Left ventricle myocardium inferior (tissue), 1 donor: ENCODE measurements around the gene MTO1. TPM values are rescaled to one million over a fixed set of nuclear protein-coding genes. Genes with fewer than 3 reads are reported as not detected.

Experiments used
- DNase-seq: peaks from one replicate; pipeline ENCODE4 v3.0.0-alpha.2; 2020
- H3K27ac ChIP-seq: fragments of 200-600 bp; replicated peaks from 2 replicates; pipeline ENCODE4 v1.8.0; 2021
- H3K27me3 ChIP-seq: fragments of 200-600 bp; 2 replicates; pipeline ENCODE4 v1.8.0; 2021; ENCODE audit warnings: low read depth
- H3K36me3 ChIP-seq: fragments of 200-600 bp; 2 replicates; pipeline ENCODE4 v1.8.0; 2021
- H3K4me1 ChIP-seq: fragments of 200-600 bp; 2 replicates; pipeline ENCODE4 v1.8.0; 2021
- H3K4me3 ChIP-seq: fragments of 200-600 bp; 2 replicates; pipeline ENCODE4 v1.8.0; 2021; ENCODE audit warnings: mild to moderate bottlenecking, moderate library complexity
- H3K9me3 ChIP-seq: fragments of 200-600 bp; replicated peaks from 2 replicates; pipeline ENCODE4 v1.8.0; 2021
- intact Hi-C: fragments of 100-400 bp; cut with micrococcal nuclease; formaldehyde crosslinking; loops from one replicate; pipeline ENCODE4 v1.11.0; 2022
- total RNA-seq: library from RNA; stranded (reverse); fragmentation: NEBNext Ultra II Directional; extraction: Animal tissue kit (Norgen Biotek cat#: 25700); gene quantifications from one replicate; pipeline ENCODE4 v1.2.1, GENCODE V29; 2021
- TF ChIP-seq, protein P1 (sequence below): fragments of 200-600 bp; IDR thresholded peaks from 2 replicates; pipeline ENCODE4 v1.8.0; 2021; ENCODE audit warnings: antibody characterized with exemption, mild to moderate bottlenecking, borderline replicate concordance
- donor health status: DM: no; HTN: yes; CAD: no; lungs with severe emphysema.

The MTO1 gene
- total RNA-seq, 1 donor from 2014 or later = 30.4 TPM

- intact Hi-C loops = loop anchor here (10.0 kb wide), 1 partner anchor 59 kb away; no protein-coding TSS in a partner anchor
- no peak overlapping the region for H3K4me3 ChIP-seq
- TF ChIP-seq, protein P1, sequence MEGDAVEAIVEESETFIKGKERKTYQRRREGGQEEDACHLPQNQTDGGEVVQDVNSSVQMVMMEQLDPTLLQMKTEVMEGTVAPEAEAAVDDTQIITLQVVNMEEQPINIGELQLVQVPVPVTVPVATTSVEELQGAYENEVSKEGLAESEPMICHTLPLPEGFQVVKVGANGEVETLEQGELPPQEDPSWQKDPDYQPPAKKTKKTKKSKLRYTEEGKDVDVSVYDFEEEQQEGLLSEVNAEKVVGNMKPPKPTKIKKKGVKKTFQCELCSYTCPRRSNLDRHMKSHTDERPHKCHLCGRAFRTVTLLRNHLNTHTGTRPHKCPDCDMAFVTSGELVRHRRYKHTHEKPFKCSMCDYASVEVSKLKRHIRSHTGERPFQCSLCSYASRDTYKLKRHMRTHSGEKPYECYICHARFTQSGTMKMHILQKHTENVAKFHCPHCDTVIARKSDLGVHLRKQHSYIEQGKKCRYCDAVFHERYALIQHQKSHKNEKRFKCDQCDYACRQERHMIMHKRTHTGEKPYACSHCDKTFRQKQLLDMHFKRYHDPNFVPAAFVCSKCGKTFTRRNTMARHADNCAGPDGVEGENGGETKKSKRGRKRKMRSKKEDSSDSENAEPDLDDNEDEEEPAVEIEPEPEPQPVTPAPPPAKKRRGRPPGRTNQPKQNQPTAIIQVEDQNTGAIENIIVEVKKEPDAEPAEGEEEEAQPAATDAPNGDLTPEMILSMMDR = no peak
- H3K9me3 ChIP-seq = no peaks in the 10 kb centered on the region
- DNase-seq = no peak
- H3K27ac ChIP-seq = no peak overlapping the region
- no peaks in the 10 kb centered on the region for H3K36me3 ChIP-seq
- peaks cover 35% of the 10 kb centered on the region for H3K4me1 ChIP-seq
- H3K27me3 ChIP-seq = peaks cover 81% of the 10 kb centered on the region
Observed at GRCh38 chr6:73525546-73526330, 64.2 kb downstream of the MTO1 start.

- TF ChIP-seq, protein P1 = no peak
Observed at GRCh38 chr6:73528897-73529296, 67.4 kb downstream of the MTO1 start.

GRCh38 chr6:73532293-73532692 is 70.8 kb downstream of the MTO1 start:
- peaks cover 46% of the 10 kb centered on the region for H3K27me3 ChIP-seq
- DNase-seq = no peak
- no peak overlapping the region for H3K4me3 ChIP-seq
- TF ChIP-seq, protein P1 = no peak
- no peaks in the 10 kb centered on the region for H3K36me3 ChIP-seq
- H3K4me1 ChIP-seq = no peaks in the 10 kb centered on the region
- H3K9me3 ChIP-seq = no peaks in the 10 kb centered on the region
- intact Hi-C loops = no loop called here
- H3K27ac ChIP-seq = no peak overlapping the region

More at GRCh38 chr6:73528897-73529296, 67.4 kb downstream of the MTO1 start:
- no peak for DNase-seq
- no peak overlapping the region for H3K4me3 ChIP-seq
- intact Hi-C loops = loop anchor here (10.0 kb wide), 1 partner anchor 56 kb away; no protein-coding TSS in a partner anchor
- peaks cover 3% of the 10 kb centered on the region for H3K4me1 ChIP-seq
- H3K9me3 ChIP-seq = no peaks in the 10 kb centered on the region
- H3K36me3 ChIP-seq = no peaks in the 10 kb centered on the region
- no peak overlapping the region for H3K27ac ChIP-seq
- peaks cover 71% of the 10 kb centered on the region for H3K27me3 ChIP-seq

GRCh38 chr6:73534628-73535027 is 73.1 kb downstream of the MTO1 start:
- Histone ChIP-seq H3K9me3 (no peaks in the 10 kb centered on the region), H3K36me3 (no peaks in the 10 kb centered on the region), H3K27ac (no peak overlapping the region), H3K27me3 (peaks cover 30% of the 10 kb centered on the region), H3K4me1 (no peaks in the 10 kb centered on the region), H3K4me3 (no peak overlapping the region)
- intact Hi-C loops = no loop called here
- no peak for DNase-seq
- TF ChIP-seq, protein P1 = no peak

GRCh38 chr6:73537677-73538076 is 76.1 kb downstream of the MTO1 start:
- peaks cover 3% of the 10 kb centered on the region for H3K27me3 ChIP-seq
- no peaks in the 10 kb centered on the region for H3K36me3 ChIP-seq
- intact Hi-C loops = no loop called here
- H3K4me1 ChIP-seq = no peaks in the 10 kb centered on the region
- no peak overlapping the region for H3K27ac ChIP-seq
- H3K4me3 ChIP-seq = no peak overlapping the region
- TF ChIP-seq, protein P1 = no peak
- H3K9me3 ChIP-seq = no peaks in the 10 kb centered on the region
- no peak for DNase-seq
